BJ (cell line): Measurements from ENCODE around the gene FOXRED2. TPM values are rescaled to one million over a fixed set of nuclear protein-coding genes. Genes with fewer than 3 reads are reported as not detected.

Experiments
- CTCF ChIA-PET: fragments of 350-600 bp; formaldehyde crosslinking; extraction: SDS; loops from one replicate; lab custom pipeline; 2021; ENCODE audit warnings: antibody characterized with exemption, inconsistent platforms; lab: Yijun Ruan, JAX
- POLR2A ChIA-PET: fragments of 300-600 bp; sonication (Branson Sonifier 250); formaldehyde crosslinking; extraction: SDS; loops from one replicate; lab custom pipeline; 2021; ENCODE audit warnings: antibody characterized with exemption; lab: Charles Lee
- DNase-seq: peaks from one replicate; pipeline ENCODE4 v3.0.0-alpha.2; 2011; ENCODE audit warnings: low read depth
- H3K27me3 ChIP-seq: 2 replicates; pipeline ENCODE4 v1.6.0; 2011; ENCODE audit warnings: low read length; ENCODE audit not compliant: control insufficient read depth, insufficient read depth
- H3K36me3 ChIP-seq: 2 replicates; pipeline ENCODE4 v1.5.1; 2011; ENCODE audit warnings: low read length; ENCODE audit not compliant: control insufficient read depth, insufficient read depth
- H3K4me3 ChIP-seq: 2 replicates; pipeline ENCODE4 v1.5.1; 2011; ENCODE audit warnings: low read depth, mild to moderate bottlenecking, control low read depth, low read length
- polyA plus RNA-seq: library from polyadenylated mRNA; depleted of rRNA; stranded (reverse); fragments of >200 nt; gene quantifications from 2 replicates; pipeline ENCODE4 v1.2.3, GENCODE V29; 2011
- TF ChIP-seq, protein P1 (sequence below): IDR thresholded peaks from 2 replicates; pipeline ENCODE4 v1.5.1; 2011; ENCODE audit warnings: low read depth, mild to moderate bottlenecking, control low read depth, inconsistent platforms, low read length, moderate library complexity; ENCODE audit not compliant: insufficient read depth

The FOXRED2 gene
- polyA plus RNA-seq, 1 experiment, result 3.2 TPM

DNA sequence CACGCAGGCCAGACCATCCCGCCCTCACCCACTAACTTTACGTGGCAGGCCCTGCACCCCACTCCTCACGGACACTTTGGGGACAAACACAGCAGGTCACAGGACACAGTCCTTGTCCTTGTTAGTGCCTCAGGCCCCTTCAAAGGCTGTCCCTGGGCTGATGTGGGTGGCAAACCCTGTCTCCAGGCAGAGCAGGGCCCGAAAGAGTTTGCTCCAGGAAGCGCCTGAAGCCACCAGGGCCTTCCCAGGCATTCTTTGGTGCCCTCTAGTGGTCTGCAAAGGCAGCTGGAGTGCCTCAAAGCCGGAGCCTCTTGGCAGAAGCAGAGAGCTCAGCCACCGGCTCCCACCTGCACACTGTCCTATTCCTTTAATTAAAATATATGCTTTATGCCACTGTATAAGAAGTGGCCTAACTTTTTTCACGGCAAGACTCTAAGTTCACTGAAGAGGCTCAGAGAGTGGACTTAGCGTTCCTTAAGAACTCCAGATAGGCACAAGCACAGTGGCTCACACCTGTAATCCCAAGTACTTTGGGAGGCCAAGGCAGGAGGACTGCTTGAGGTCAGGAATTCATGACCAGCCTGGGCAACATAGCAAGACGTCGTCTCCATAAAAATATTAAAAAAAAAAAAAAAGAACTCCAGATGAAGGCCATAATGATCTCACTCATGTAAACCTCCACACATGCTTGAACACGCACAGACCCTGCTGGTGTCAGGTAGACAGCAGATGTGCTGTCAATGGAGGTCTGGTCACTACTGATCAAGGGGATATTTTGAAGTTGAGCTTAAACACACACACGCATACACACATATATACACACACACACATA, 36.5 kb downstream of the FOXRED2 start:
- peaks cover 11% of the 10 kb centered on the region for H3K36me3 ChIP-seq
- DNase-seq, result no peak
- TF ChIP-seq, protein P1, sequence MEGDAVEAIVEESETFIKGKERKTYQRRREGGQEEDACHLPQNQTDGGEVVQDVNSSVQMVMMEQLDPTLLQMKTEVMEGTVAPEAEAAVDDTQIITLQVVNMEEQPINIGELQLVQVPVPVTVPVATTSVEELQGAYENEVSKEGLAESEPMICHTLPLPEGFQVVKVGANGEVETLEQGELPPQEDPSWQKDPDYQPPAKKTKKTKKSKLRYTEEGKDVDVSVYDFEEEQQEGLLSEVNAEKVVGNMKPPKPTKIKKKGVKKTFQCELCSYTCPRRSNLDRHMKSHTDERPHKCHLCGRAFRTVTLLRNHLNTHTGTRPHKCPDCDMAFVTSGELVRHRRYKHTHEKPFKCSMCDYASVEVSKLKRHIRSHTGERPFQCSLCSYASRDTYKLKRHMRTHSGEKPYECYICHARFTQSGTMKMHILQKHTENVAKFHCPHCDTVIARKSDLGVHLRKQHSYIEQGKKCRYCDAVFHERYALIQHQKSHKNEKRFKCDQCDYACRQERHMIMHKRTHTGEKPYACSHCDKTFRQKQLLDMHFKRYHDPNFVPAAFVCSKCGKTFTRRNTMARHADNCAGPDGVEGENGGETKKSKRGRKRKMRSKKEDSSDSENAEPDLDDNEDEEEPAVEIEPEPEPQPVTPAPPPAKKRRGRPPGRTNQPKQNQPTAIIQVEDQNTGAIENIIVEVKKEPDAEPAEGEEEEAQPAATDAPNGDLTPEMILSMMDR, result peak; percentile 99
- POLR2A ChIA-PET, result interaction anchor here (0.6 kb wide), 1 partner anchor 82 kb away, joined by 3 read pairs; no protein-coding TSS in a partner anchor
- CTCF ChIA-PET, result interaction anchor here (0.6 to 4.7 kb wide), 44 partner anchors 8 to 290 kb away, joined by 3 to 44 read pairs (median 4); partner anchors contain the start of gene MYH9
- H3K4me3 ChIP-seq, result no peak overlapping the region
- no peaks in the 10 kb centered on the region for H3K27me3 ChIP-seq

DNA sequence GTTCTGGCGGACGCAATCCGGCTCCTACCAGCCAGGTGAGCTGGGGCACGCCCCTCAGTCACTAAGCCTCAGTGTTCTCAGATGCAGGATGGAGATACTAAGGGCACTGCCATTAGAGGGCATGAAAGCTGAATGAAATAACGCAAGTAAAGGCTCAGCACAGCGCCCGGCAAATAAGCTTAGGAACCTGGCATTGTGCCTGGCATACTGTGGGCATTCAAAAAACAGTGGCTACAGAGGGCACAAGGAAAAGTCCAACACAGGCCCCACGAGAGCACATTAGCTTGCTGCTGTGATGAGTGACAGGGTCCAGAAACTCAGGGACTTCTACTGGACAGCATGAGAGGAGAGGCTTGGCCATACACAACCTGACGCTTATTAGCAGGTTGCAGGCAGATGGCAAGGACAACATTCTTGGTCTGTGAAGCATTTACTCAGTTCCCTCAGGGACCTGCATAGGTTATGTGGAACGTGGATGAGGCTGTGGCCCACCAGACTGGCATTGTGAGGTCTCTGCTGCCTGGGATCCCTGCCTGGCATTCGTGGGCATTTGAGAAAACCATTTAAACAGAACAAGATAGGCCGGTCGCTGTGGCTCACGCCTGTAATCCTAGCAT, 37.6 kb downstream of the FOXRED2 start:
- TF ChIP-seq, protein P1, result no peak
- H3K27me3 ChIP-seq, result no peaks in the 10 kb centered on the region
- POLR2A ChIA-PET, result no interaction called here
- CTCF ChIA-PET, result interaction anchor here (0.6 to 4.7 kb wide), 23 partner anchors 10 to 187 kb away, joined by 3 to 44 read pairs (median 7); partner anchors contain the start of gene MYH9
- no peak overlapping the region for H3K4me3 ChIP-seq
- no peak for DNase-seq
- H3K36me3 ChIP-seq, result peaks cover 9% of the 10 kb centered on the region

DNA sequence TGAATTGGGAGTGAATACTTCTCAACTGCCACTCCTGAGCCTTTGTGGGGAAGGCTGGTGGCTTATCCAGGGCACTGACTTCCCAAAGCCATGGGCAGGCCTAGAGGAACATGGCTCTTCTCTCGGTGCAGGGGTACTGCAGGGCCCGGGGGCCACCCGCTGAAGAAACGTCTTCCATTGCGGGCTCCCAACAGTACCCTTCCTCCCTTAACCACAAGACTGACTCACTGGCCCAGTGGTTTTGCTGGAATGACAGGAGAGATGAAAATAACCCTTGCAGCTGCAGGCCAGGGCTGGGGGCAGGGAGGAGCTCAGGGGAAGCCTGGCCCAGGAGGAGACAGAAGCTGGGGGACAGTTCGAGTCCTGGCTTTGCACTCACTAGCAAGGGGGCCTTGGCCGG, 38.9 kb downstream of the FOXRED2 start:
- H3K36me3 ChIP-seq, result peaks cover 3% of the 10 kb centered on the region
- peak; percentile 60 for DNase-seq
- ChIA-PET CTCF (interaction anchor here (0.8 to 4.7 kb wide), 10 partner anchors 10 to 183 kb away, joined by 3 to 23 read pairs (median 7); partner anchors contain the start of gene MYH9), POLR2A (interaction anchor here (0.6 to 1.2 kb wide), 3 partner anchors 80 to 229 kb away, joined by 3 to 4 read pairs (median 3); partner anchors contain the start of genes APOL2 and MYH9)
- no peaks in the 10 kb centered on the region for H3K27me3 ChIP-seq
- no peak overlapping the region for H3K4me3 ChIP-seq
- TF ChIP-seq, protein P1, result no peak

DNA sequence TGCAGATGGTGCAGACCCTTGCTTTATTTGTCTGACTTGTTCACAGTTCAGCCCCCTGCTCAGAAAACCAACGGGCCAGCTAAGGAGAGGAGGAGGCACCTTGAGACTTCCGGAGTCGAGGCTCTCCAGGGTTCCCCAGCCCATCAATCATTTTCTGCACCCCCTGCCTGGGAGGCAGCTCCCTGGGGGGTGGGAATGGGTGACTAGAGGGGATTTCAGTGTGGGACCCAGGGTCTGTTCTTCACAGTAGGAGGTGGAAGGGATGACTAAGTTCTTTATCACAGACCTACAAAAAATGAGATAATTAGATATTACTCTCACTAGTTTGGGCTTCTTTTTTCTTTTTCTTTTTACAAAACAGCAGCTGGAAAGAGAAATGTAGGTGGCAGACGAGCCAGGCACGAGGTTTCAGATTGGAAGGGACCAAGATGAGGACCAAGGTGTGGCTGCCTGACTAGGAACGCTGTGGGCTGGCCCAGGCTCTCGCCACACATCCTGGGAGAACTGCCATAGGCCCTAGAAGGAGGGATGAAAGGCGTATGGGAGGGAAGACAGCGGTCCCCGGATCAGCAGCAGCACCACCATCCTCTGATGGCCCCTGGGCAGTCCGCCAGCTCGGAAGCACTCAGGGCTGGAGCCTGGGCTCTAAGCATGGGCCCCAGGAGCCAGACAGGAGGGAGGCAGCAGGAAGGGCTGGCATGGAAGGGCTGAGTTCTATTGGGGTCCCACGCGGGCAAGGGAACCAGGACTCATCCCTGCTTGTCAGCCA, 39.6 kb downstream of the FOXRED2 start:
- no peak for DNase-seq
- ChIA-PET CTCF (interaction anchor here (1.2 to 4.7 kb wide), 9 partner anchors 9 to 182 kb away, joined by 3 to 23 read pairs (median 7); partner anchors contain the start of gene MYH9), POLR2A (interaction anchor here (0.9 to 1.2 kb wide), 2 partner anchors 79 to 132 kb away, joined by 3 to 4 read pairs; partner anchors contain the start of gene MYH9)
- no peaks in the 10 kb centered on the region for H3K27me3 ChIP-seq
- no peak overlapping the region for H3K4me3 ChIP-seq
- H3K36me3 ChIP-seq, result peaks cover 3% of the 10 kb centered on the region
- TF ChIP-seq, protein P1, result no peak
